ENCODE results near the gene ZNF598. TPM values are rescaled to one million over a fixed set of nuclear protein-coding genes. Genes with fewer than 3 reads are reported as not detected.

ZNF598 gene
- total RNA-seq, 3 donors from 2014 or later (not counting 1 experiment from before 2014, with no cell fraction given) = 56.1 to 71.6 (median 58.2) TPM

DNA sequence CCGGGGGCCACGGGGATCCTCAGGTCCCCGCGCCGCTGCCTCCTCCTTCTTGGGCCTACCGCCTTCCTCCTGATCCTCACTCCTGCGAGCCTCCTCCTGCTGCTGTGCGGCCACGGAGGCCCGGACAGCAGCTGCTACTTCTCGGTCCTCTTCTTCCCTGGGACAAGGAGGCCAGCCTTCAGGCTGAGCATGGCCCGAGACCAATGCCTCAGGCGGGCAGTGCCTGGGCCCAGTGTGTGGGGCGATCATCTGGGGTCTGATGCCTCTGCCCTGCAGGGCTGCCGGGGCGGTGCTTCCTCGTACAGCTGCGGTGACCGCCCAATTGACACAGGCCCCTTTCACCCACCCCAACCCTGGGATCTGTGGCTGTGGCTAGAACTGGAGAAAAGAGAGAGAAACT lies 8.6 kb downstream of the ZNF598 start:
- H3K27ac ChIP-seq (ENCODE audit: low read length) = no peak overlapping the region
- 98% methylated on average over 19 of the region's 19 CpGs for WGBS (ENCODE audit: insufficient coverage)
- H3K4me3 ChIP-seq (ENCODE audit: low read length) = no peak overlapping the region
- no peak for ATAC-seq
- Mint-ChIP-seq H3K27ac (no peak overlapping the region), H3K4me1 (peaks cover 0 to 21% of the 10 kb centered on the region in 2 donors), H3K4me3 (no peak overlapping the region), H3K27me3 (ENCODE audit: low read depth in 2 of 2) (no peaks in the 10 kb centered on the region), H3K36me3 (no peaks in the 10 kb centered on the region), H3K9me3 (no peaks in the 10 kb centered on the region)
- H3K36me3 ChIP-seq (ENCODE audit: control insufficient read depth, insufficient read depth, low read length) = peaks cover 49% of the 10 kb centered on the region
- peaks cover 27% of the 10 kb centered on the region for H3K4me1 ChIP-seq (ENCODE audit: control insufficient read depth, insufficient read depth, low read length)
- no peak for DNase-seq
- no peak for TF ChIP-seq CTCF (IDR thresholded peaks at IDR 0.05)
- no peaks in the 10 kb centered on the region for H3K27me3 ChIP-seq (ENCODE audit: control insufficient read depth, insufficient read depth, low read length)
- no peaks in the 10 kb centered on the region for H3K9me3 ChIP-seq (ENCODE audit: control insufficient read depth, insufficient read depth, low read length)
- intact Hi-C loops (cut with micrococcal nuclease) = loop anchor here (10.0 kb wide), 2 partner anchors 484 to 664 kb away; no protein-coding TSS in a partner anchor

GRCh38 chr16:1999866-2000514 lies 9.6 kb downstream of the ZNF598 start:
- H3K27ac Mint-ChIP-seq = no peak overlapping the region
- TF ChIP-seq CTCF (IDR thresholded peaks at IDR 0.05) = no peak
- Histone ChIP-seq H3K9me3 (ENCODE audit: control insufficient read depth, insufficient read depth, low read length) (no peaks in the 10 kb centered on the region), H3K36me3 (ENCODE audit: control insufficient read depth, insufficient read depth, low read length) (peaks cover 49% of the 10 kb centered on the region), H3K4me1 (ENCODE audit: control insufficient read depth, insufficient read depth, low read length) (peaks cover 21% of the 10 kb centered on the region), H3K4me3 (ENCODE audit: low read length) (no peak overlapping the region), H3K27ac (ENCODE audit: low read length) (no peak overlapping the region), H3K27me3 (ENCODE audit: control insufficient read depth, insufficient read depth, low read length) (no peaks in the 10 kb centered on the region)
- ATAC-seq = no peak
- intact Hi-C loops (cut with micrococcal nuclease) = loop anchor here (10.0 kb wide), 2 partner anchors 485 to 665 kb away; no protein-coding TSS in a partner anchor
- no peak for DNase-seq
- no peaks in the 10 kb centered on the region for H3K27me3 Mint-ChIP-seq (ENCODE audit: low read depth in 2 of 2)
- 96% methylated on average over 28 of the region's 28 CpGs for WGBS (ENCODE audit: insufficient coverage)
- H3K9me3 Mint-ChIP-seq = no peaks in the 10 kb centered on the region
- no peaks in the 10 kb centered on the region for H3K36me3 Mint-ChIP-seq
- H3K4me3 Mint-ChIP-seq = no peak overlapping the region
- peaks cover 0 to 18% of the 10 kb centered on the region in 2 donors for H3K4me1 Mint-ChIP-seq

GRCh38 chr16:1998852-1999801 lies 10.5 kb downstream of the ZNF598 start:
- Histone ChIP-seq H3K4me1 (ENCODE audit: control insufficient read depth, insufficient read depth, low read length) (peaks cover 14% of the 10 kb centered on the region), H3K4me3 (ENCODE audit: low read length) (no peak overlapping the region), H3K27ac (ENCODE audit: low read length) (no peak overlapping the region), H3K9me3 (ENCODE audit: control insufficient read depth, insufficient read depth, low read length) (no peaks in the 10 kb centered on the region), H3K36me3 (ENCODE audit: control insufficient read depth, insufficient read depth, low read length) (peaks cover 49% of the 10 kb centered on the region), H3K27me3 (ENCODE audit: control insufficient read depth, insufficient read depth, low read length) (no peaks in the 10 kb centered on the region)
- intact Hi-C loops (cut with micrococcal nuclease) = no loop called here
- no peak for DNase-seq
- no peak for ATAC-seq
- H3K27ac Mint-ChIP-seq = no peak overlapping the region
- H3K4me1 Mint-ChIP-seq = peaks cover 0 to 12% of the 10 kb centered on the region in 2 donors
- 96% methylated on average over 39 of the region's 39 CpGs for WGBS (ENCODE audit: insufficient coverage)
- no peak for TF ChIP-seq CTCF (IDR thresholded peaks at IDR 0.05)
- H3K27me3 Mint-ChIP-seq (ENCODE audit: low read depth in 2 of 2) = no peaks in the 10 kb centered on the region
- H3K36me3 Mint-ChIP-seq = no peaks in the 10 kb centered on the region
- no peak overlapping the region for H3K4me3 Mint-ChIP-seq
- H3K9me3 Mint-ChIP-seq = no peaks in the 10 kb centered on the region

Measured in natural killer cell (primary cell).